ENCODE measurements around the gene PLPP3.

The PLPP3 gene

DNA sequence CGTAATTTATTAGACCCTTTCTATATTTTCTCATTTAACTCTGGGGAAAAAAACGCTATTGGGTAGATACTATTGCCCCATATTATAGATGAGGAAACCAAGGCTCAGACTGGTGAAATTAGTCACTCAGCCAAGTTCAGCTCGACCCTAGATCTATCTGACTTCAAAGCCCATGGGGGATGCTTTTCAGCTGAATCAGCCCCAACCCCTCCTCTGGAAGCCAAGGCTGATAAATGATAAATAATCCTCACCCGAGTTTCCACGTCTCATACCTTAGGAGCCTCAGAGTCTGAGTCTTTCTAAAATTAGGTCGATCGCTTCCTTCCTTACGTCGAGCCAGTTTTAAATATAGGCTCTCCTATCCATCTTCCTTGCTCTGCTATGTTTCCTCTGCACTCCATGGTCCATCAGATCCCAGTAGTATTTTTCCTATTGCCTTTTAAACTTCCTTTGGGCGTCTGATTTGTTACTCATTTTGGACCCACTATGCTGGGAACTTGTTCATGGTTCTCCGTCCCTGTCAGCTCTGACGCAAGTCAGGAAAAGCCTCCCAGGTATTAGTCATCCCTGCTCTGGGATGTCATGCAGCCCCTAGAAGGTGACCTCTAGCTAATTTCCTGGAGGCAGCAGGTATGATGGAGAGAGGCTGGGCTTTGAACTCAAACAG, 122.8 kb downstream of the PLPP3 start:
- DNase-seq: no peak

DNA sequence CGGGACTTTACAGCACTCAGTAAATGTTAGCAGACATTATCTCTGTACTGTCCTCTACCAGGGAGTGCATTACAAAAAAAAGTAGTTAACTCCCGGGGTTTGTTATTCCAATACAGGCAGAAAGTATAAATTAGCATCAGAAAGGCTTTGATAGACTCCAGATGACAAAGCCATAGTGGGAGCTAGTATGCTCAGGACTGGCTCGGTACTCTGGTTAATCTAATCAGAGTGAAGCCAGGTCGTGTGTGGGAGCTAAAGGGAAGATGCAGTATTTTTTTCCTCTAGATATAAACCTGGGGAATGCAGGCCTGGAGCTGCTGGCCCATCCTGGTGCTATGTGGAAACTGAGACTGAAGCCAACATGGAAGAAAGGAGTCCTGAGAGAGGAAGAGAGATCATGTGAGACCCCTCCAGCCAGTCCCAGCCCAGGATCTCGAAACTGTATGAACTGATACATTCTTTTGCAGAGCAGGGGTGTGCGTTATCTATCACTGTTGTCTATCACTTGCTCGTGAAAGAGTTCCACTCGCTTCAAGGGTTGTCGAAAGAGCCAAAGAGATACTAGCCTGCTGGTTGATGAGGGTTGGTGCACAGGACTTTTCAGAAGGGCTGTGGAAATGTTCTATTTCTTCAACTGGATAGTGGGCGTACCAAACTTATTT, 125.8 kb downstream of the PLPP3 start:
- no peak for DNase-seq

DNA sequence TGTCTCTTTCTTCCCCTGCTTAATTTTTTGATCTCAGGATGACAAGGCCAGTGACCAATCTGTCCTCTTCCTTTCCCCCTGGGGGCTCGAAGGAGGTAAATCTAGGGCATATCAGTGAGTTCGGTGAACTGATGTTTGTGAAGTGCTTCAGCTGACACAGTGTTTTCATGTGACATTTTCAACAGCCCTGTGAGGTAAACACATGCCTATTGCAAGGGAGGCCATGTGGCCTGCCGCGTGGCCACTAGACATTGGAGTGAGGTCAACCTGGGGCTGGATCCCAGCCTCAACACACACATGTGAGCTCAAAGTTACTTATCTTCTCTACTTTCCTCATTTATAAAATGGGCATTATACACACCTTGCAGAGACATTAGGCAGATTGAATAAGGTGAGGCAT, 126.3 kb downstream of the PLPP3 start:
- no peak for DNase-seq

DNA sequence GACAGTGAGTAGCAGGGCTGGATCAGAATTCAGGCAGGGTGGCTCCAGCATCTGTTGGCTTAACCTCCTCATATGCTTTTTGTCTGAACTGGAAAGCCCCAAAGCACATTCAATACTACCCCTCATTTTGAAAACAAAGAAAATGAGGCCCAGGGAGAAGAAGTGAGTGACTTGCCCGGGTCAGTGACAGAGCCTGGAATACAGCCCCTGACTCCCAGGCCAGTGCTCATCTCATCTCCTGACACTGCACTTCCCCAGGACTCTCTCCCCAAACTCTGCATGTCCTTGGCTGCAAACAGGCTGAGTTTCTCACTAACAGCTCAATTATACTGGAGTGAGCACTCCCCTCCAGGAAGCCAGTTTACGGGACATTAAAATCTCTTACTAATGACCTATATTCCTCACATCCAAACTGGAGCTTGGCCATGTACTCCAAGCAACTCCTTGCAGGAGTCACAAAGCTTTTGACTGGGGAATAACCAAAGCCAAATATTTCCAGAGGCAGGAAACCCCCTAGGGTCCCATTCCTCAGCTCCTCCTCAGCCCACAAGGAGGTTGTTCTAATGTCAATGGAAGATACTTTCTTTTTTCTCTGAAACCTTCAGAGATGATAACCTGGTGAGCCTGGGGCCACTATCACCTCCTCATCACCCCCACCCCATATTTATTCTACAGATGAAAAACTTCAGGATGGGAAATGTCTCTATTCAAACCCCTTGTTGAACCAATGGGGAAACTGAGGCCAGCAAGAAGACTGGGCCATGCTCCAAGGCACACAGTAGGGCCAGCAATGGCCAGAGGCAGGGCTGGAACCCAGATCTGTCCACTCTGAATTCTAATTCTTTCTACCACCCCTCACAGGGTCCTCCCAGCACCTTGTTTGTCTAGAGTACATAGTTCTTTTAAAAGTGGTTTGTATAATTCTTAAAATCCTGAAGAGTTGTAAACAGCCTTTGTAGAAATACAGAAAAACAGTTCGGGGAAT, 127.0 kb downstream of the PLPP3 start:
- no peak for DNase-seq

DNA sequence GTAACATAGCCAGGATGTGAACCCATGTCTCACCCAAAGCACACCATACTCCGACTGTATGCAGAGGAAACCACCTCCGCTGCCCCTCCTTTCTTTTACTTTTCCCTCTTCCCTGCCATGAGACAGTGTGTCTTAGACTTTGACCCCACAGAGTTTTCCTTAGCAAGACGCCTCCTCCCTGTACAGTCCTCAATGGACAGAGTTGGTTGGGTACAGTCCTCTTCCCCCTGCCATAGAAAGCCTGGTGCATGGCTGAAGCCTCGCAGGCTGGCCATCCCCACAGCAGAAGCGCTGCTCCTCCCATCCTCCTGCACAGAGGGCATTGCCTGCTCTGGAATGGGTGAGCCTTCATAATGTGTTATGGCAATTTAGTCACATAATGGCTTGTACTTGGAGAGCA, 127.9 kb downstream of the PLPP3 start:
- DNase-seq: no peak

DNA sequence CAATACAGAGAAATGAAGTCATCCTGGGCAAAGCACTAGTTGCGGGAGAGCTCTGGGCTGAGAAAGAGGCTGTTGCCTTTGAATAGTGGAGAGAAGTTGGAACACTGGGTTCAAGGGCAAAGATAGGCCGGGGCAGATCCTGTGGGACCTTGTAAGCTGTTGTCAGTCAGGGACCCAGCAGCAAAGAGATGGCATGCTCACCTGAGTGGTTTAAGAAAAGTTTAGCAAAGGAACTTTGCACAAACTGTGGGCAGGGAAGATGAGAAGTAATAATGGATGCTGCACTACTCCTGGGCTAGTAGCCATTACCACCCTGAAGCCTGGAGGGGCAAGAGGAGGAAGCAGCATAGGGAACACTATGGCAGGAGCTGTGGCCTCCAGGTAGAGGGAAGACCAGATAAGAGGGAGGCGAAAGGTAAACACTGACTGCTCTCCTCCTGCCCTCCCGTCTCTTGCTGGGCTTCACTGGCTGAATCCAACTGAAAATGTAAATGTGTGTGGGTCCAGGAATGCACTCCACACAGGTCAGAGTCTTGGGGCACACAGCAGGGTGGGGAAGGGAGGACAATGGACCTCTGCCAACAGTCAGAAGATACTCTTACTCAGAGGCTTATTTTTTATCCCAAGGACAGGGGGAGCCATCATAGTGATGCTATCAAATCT, 129.2 kb downstream of the PLPP3 start:
- no peak for DNase-seq

DNA sequence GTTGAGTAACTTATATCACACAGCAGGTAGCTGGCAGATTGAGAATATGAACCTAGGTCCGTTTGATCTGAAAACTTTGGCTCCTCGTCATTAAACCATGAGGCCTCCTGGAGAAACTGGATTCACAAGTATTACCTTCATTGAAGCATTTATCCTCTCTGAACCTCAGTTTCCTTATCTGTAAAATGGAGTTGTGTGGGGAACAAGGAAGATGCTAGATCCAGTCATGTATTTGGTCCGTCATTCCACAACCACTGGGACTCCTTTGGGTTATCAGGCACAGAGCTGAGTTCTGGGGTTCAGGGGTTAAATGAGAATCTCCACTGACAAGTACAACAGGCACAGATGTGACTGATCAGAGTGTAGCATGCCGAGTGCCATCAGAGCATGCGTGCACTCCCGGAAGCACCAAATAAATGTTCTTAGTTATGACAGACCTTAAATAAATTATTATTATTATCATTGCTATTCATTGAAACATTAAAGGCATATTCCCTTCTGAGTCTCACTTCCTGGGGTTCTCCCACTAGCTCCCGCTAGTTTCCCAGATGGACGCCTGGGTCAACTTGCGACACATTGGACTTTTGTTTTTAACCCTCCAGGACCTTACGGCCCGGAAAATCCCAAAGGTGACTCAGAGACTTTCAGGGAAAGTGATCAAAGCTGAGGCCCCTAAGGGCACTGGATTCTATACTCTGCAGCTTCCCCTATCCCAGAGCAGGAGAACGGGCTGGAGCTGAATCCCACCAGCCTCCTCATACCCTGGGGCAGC, 130.6 kb downstream of the PLPP3 start:
- DNase-seq: no peak

DNA sequence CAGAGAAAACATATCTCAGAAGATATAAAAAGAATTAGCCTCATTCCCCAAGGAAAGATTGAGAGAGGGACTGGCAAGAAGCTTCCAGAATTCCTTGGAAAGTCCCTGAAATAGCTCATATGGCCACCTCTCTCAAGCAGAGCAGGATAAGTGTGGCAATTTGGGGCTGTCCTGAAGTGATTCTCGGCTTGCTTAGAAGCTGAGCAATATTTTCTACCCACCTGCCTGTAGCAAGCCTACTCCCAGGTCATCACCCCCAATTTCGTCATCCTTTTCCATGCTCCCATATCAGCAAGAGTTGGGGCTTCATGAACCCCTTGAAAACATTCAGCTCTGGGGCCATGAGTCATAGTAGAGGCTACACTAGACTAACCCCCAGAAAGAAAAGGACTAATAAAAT, 131.5 kb downstream of the PLPP3 start:
- DNase-seq: no peak

DNA sequence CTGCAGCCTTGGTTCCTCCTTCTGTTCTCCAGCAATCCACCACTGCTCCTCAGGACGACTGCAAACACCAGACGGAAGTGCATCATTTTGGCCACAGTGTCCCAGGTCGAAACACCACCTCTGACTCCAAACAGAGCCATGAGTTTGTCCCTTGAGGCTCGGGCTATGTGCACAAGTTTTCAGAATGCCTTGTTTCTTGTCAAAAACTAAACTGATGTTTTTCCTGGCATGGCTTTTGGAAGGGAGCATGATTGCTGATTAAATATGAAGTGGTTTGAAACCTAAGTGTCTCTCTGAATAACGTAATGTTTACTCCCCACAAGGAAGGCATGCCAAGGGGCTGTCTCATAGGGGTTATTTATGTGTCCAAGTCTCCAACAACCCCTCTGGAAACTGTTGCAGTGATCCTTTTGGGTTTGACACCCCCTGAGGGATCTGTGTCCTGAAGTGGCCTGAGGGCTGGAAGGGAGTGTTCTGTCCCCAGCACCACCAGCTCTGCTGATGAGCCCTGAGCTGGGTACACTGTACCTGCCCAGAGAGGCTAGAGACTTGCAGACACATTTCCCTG, 132.7 kb downstream of the PLPP3 start:
- DNase-seq: no peak

DNA sequence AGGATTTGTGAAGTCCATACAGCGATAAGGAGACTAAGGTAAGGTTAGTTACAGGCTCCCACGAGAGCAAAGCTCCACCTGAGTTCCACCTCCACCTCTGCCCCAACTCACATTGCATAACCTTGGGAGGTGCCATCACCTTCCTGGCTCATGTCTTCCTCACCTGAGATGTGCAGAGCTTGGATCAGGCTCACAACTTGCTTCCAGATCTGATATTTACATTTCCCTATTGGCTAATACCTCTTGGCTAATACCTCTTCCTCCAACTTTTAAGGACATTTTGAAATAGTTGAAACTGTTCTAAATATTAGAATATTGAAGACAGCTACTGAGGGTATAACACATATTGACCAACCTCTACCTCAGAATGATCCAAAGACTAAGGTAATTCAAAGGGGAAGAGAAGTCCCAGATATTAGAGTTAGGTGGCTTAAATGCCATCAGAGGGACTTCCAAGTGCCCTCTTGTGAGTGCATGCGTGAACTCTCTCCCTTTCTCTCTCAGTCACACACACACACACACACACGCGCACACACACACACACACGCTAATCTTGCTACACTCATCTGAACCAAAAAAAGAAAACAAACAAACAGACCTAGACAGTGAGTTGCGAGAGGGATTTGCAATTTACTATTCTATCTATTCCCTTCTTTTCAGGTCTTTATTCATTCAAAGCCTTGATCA, 134.3 kb downstream of the PLPP3 start:
- no peak for DNase-seq

All from NCI-H2171 treated with DMSO at 0.1 percent for 48 hours (cell line).